ENCODE data around the gene COLEC11.

DNA sequence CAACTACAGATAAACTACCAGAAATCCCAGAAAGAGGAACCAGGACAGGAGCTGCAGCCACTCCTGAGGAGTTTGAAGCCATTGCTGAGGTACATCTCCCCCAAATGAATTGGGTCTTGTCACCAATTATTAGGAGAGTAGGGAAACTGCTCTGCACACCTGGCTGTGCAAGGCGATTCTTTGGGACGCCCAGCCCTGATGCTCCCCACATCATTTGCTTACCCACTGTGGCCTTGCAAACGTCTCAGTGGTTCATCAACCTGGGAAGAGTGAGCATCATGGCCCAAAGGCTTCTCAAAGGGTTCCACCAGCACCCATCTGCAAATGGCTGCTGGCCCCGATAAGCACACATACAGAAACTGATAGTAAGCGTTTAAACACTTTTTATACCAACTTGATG, 86.7 kb downstream of the COLEC11 start:
- TF ChIP-seq POLR2A (IDR thresholded peaks at IDR 0.05), result no peak
- TF ChIP-seq, protein P1, sequence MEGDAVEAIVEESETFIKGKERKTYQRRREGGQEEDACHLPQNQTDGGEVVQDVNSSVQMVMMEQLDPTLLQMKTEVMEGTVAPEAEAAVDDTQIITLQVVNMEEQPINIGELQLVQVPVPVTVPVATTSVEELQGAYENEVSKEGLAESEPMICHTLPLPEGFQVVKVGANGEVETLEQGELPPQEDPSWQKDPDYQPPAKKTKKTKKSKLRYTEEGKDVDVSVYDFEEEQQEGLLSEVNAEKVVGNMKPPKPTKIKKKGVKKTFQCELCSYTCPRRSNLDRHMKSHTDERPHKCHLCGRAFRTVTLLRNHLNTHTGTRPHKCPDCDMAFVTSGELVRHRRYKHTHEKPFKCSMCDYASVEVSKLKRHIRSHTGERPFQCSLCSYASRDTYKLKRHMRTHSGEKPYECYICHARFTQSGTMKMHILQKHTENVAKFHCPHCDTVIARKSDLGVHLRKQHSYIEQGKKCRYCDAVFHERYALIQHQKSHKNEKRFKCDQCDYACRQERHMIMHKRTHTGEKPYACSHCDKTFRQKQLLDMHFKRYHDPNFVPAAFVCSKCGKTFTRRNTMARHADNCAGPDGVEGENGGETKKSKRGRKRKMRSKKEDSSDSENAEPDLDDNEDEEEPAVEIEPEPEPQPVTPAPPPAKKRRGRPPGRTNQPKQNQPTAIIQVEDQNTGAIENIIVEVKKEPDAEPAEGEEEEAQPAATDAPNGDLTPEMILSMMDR (IDR thresholded peaks at IDR 0.05 in 8 of 11, conservative IDR thresholded peaks at IDR 0.05 in 3 of 11), result no peak
- TF ChIP-seq POLR2AphosphoS5 (IDR thresholded peaks at IDR 0.05), result no peak

Measured in spleen (tissue), 7 donors.